ENCODE data around the gene LSMEM2.
"Not testable (repeated sequence)": the region's sequence is repeated elsewhere in the genome, so short reads cannot be mapped to it uniquely, and the experiment has no call there.

Gene LSMEM2

DNA sequence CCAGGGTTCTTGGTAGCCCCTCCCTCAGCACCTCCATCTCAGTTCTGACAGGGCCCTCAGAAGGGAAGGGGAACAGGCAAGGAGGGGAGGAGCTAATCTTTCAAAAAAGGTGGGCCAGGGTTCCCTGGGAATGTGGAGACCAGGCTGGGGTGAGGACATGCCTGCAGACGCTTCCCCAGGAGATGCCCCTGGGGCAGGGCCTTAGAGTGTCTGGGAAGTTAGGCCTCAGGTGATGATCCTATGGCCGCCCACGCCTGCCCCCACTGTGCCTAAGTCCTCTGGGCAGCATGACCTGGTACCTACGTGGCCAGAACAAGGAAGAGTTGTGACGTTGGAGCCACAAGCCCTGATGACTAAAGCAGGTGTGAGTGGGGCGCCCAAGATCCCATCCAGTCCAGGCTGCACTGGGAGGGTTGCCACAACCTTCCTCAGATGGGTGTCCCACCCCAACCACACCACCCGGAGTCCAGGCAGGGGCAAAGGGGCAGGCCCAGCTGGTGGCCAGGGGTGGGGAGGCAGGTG is 13.9 kb upstream of the LSMEM2 start:
- no peak for DNase-seq (ENCODE audit: low spot score)

GRCh38 chr3:50265571-50265970 is 13.3 kb upstream of the LSMEM2 start:
- no peak for DNase-seq (ENCODE audit: low spot score)

DNA sequence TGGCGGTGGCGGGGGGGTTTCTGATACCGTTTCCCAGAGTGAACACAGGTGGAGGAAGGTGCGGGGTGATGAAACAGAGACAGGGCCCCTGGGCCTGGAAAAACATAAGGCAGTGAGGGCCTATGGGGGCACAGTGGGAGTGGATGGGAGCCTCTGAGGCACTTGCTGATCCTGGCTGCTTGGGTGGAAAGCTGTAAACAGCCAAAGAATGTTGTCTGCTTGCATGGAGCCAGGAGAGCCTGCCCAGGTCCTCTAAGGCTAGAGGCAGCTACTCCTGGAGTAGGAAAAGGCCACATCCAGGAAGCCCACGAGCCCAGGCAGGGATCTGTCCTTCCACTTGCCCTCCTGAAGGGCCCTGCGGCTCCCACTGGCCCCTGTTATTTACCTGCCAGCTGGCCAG is 12.9 kb upstream of the LSMEM2 start:
- no peak for DNase-seq (ENCODE audit: low spot score)

DNA sequence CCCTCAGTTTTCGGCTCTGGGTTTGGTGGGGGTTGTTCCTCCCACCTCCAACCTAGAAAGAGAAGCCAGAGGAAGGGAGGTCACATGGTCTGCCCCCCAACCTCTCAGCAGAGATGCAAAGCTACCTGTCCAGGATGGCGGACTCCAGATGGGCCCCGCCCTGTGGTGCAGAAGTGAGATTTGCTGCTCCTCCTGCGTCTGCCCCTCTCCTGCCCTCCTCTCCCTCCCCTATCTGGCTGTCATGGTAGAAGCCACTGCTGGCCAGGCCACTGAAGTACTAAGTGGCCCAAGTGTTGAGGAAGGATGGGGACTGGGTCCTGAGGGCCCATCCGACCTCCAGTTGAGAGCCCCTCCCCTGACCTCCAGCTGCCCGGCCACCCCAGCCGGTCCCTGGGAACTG is 12.1 kb upstream of the LSMEM2 start:
- DNase-seq (ENCODE audit: low spot score) = no peak

DNA sequence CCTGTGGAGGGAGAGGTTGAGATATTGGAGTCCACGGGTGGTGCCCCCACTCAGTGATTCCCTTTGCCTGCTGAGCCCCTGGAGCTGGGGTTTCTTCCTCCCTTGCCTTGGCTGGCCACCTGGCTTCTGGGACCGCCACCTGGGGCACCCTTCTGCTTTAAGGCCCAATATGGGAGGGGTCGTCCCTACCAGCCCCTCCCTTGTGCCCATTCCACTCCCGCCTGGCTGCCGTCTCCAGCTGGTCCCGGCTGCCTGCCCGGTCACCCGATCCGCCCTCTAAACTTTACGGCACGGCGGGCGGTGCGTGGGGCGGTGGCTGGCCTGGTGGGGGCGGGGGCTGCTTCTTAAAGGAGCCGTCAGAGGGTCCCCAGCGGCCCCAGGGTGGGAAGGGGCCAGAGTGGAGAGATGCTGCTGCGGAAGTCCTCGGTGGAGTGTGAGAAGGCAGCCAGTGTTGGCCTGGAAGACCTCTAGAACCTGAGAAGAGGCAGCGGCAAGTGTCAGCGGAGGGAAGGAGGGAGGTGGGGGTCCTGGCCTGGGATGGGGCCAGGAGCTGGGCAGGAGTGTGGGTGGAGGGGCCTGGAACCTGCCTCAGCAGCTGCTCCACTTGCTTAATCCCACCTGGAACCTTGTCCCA is 11.5 kb upstream of the LSMEM2 start:
- DNase-seq (ENCODE audit: low spot score) = no peak

DNA sequence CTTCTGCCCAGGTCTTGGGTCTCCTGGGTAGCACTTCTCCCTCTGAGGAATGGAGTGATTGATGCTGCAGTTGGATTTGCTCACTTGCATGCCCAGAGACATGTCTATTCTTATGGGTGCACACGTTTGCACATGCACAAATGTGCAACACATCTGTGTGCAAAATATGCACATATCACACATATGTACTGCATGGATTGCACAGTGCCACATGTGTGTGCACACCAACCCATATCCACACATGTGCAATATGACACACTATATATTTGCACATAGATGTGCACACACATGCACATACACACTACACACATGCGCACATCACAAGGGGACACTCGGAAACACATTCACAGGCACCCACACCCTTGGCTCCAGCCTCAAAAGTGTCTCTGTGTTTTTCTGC is 10.6 kb upstream of the LSMEM2 start:
- DNase-seq (ENCODE audit: low spot score) = no peak

- DNase-seq (ENCODE audit: low spot score) = peak; percentile 88
Measured at GRCh38 chr3:50268703-50269451, 10.0 kb upstream of the LSMEM2 start, which contains the start of gene SEMA3B. TSS of gene SEMA3B (plus strand) at chr3:50269147. CDS start at chr3:50269241, 94 bp downstream.

GRCh38 chr3:50269460-50269859 is 9.4 kb upstream of the LSMEM2 start:
- DNase-seq (ENCODE audit: low spot score) = no peak

GRCh38 chr3:50269977-50270413 is 8.9 kb upstream of the LSMEM2 start:
- DNase-seq (ENCODE audit: low spot score) = no peak

GRCh38 chr3:50270422-50271224 is 8.3 kb upstream of the LSMEM2 start:
- no peak for DNase-seq (ENCODE audit: low spot score)

- DNase-seq (ENCODE audit: low spot score) = no peak
Measured at GRCh38 chr3:50271314-50271936, 7.5 kb upstream of the LSMEM2 start.

GRCh38 chr3:50272538-50272910 is 6.4 kb upstream of the LSMEM2 start:
- not testable (repeated sequence) for DNase-seq (ENCODE audit: low spot score)

DNA sequence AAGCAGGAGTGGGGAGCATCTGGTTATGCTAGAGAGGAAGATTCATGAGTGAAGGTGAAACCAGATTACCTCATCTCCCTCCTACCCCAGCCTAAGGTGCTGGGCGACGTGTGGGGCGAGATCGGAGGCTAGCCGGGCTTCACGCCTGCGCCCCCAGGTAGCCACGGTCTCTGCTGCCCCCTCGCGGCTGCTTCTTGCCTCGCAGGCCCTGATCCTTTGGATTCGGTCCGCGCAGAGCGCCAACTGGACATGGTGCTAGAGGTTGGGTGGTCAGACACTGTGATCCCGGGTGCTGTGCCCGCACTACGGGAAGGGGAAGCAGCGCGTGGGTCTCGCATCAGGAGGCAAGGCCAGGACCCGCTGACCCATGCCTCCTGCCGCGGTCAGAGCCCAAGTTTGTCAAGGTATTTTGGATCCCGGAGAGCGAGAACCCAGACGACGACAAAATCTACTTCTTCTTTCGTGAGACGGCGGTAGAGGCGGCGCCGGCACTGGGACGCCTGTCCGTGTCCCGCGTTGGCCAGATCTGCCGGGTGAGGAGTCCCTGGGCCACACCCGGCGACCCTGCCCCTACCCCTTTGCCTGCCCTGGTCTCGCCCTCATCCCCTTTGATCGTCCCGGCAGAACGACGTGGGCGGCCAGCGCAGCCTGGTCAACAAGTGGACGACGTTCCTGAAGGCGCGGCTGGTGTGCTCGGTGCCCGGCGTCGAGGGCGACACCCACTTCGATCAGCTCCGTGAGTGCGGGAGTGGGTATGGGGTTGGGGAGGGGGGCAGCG is 5.8 kb upstream of the LSMEM2 start:
- peak; percentile 90 for DNase-seq (ENCODE audit: low spot score)

GRCh38 chr3:50273689-50274065 is 5.2 kb upstream of the LSMEM2 start:
- DNase-seq (ENCODE audit: low spot score) = no peak

GRCh38 chr3:50274371-50275104 is 4.3 kb upstream of the LSMEM2 start:
- DNase-seq (ENCODE audit: low spot score) = no peak

DNA sequence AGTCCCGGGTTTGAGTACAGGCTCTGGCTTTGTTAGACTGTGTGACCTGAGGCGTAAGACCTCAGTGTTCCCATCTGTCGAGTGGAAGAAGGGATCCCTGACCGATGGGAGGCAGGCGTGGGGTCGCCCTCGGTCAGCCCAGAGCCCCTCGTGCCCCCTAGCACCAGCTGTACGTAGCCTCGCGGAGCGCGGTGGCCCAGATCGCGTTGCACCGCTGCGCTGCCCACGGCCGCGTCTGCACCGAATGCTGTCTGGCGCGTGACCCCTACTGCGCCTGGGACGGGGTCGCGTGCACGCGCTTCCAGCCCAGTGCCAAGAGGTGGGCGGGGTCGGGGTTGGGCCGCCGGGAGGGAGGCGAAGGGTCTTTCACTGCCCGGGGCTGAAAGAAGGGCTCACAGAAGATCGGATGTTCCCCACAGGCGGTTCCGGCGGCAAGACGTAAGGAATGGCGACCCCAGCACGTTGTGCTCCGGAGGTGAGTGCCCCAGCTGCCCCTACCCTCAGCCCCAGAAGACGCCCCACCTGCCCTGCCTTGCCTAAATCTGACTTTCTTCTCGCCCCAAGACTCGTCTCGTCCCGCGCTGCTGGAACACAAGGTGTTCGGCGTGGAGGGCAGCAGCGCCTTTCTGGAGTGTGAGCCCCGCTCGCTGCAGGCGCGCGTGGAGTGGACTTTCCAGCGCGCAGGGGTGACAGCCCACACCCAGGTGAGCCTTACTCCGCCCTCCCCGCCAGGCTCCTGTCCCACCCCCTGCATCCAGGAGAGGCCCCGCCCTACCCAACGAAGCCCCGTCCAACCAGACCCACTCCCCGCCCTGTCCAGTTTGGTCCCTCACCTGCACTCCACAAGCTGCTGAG is 3.5 kb upstream of the LSMEM2 start:
- DNase-seq (ENCODE audit: low spot score) = no peak

- DNase-seq (ENCODE audit: low spot score) = no peak
Measured at GRCh38 chr3:50275996-50276761, 2.7 kb upstream of the LSMEM2 start.

GRCh38 chr3:50276762-50277101 is 2.2 kb upstream of the LSMEM2 start:
- no peak for DNase-seq (ENCODE audit: low spot score)
